Bronchial epithelial cell (primary cell): ENCODE measurements around the gene MXI1. TPM values are rescaled to one million over a fixed set of nuclear protein-coding genes. Genes with fewer than 3 reads are reported as not detected.
A peak's percentile ranks its signal among the peaks of the same experiment; 100 is the strongest.

Experiments used
- DNase-seq: peaks from one replicate; pipeline ENCODE4 v3.0.0-alpha.2; 2010; ENCODE audit warnings: low read depth
- FAIRE-seq: peaks from 2 replicates; lab custom pipeline; 2011; peaks lifted over from hg19 to GRCh38; lab: Jason Lieb, UNC
- H3K27me3 ChIP-seq: 2 replicates; pipeline ENCODE4 v1.5.1; 2011; ENCODE audit warnings: low read length; ENCODE audit not compliant: control insufficient read depth, insufficient read depth
- H3K36me3 ChIP-seq: 2 replicates; pipeline ENCODE4 v1.5.1; 2011; ENCODE audit warnings: low read length; ENCODE audit not compliant: control insufficient read depth, insufficient read depth
- H3K4me3 ChIP-seq: 2 replicates; pipeline ENCODE4 v1.5.1; 2011; ENCODE audit warnings: mild to moderate bottlenecking, low read depth, low read length, control low read depth
- CTCF ChIP-seq: IDR thresholded peaks from 2 replicates; pipeline ENCODE4 v1.5.1; 2011; ENCODE audit warnings: mild to moderate bottlenecking, moderate library complexity, low read length, control low read depth, inconsistent platforms; ENCODE audit not compliant: insufficient read depth, severe bottlenecking
- total RNA-seq: library from RNA; depleted of rRNA; stranded (reverse); fragments of >200 nt; gene quantifications from 2 replicates; pipeline ENCODE4 v1.2.1, GENCODE V29; 2014

The MXI1 gene
- total RNA-seq, 1 donor from 2014 or later = 48.7 TPM

GRCh38 chr10:110174816-110175215 is 32.6 kb upstream of the MXI1 start:
- no peak for FAIRE-seq
- no peak for TF ChIP-seq CTCF
- no peak for DNase-seq

DNA sequence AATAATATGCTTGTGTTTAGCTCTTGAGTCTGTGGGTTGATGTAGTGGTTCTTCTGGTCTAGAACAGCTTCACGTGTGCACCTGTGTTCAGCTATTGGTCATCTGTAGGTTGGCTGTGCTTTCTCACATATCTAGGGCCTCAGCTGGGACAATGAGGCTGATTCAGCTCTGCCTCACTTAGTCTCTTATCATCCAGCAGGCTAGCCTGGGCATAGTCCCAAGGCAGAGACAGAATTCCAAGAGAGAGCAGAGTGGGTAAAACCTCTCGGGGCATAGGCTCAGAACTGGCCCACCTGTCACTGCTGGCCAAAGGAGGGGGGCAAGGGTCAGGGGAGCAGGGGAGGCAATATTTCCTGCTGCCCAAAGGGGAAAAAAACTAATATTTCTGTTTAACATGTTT is 32.0 kb upstream of the MXI1 start:
- peak; percentile 91 for DNase-seq
- H3K4me3 ChIP-seq = no peak overlapping the region
- FAIRE-seq = no peak
- no peaks in the 10 kb centered on the region for H3K27me3 ChIP-seq
- no peak for TF ChIP-seq CTCF
- no peaks in the 10 kb centered on the region for H3K36me3 ChIP-seq

More at GRCh38 chr10:110174816-110175215, 32.6 kb upstream of the MXI1 start:
- no peak overlapping the region for H3K4me3 ChIP-seq
- H3K36me3 ChIP-seq = no peaks in the 10 kb centered on the region
- peaks cover under 1% of the 10 kb centered on the region for H3K27me3 ChIP-seq

DNA sequence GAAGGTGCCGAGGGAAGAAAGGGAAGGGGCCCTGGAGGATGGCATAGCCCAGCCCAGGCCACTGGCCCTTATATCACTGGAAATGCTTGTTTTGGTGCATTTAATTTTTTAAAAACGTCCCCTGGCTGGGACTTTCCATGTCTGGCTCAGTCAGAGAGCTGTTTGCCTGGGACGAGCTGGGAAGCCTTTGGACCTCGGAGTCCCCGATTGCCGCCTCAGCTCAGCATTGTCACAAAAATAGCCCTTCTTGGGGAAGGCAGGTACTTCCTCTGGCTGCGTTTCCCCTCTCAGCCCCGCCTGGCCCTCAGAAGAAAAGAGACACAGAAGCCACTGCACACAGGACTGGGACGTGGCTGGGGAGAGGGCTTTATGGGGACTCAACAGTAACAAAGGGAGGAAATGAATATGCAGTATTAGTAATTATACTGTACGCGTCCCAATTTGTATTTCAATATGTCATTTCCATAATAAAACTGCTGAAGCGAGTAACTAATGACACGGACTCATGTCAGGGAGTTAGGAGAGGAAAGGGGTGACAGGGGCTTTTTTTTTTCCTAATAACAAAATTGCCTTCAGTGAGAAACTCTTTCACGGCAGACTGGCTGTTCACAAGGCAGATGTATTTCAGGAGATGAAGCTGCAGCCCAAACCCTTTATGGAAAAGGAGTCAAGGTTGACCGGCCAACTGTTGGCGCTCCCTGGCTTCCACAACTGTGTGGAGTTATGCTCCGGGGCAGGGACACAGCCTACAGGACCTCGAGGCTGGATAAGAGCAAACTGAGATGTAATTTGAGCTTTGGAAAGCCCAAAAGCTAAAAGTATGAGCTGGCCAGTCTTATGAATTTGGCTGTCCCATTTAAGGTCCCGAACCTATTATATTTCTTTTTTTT is 31.0 kb upstream of the MXI1 start:
- H3K27me3 ChIP-seq = no peaks in the 10 kb centered on the region
- no peak overlapping the region for H3K4me3 ChIP-seq
- no peak for TF ChIP-seq CTCF
- no peak for DNase-seq
- FAIRE-seq = no peak
- no peaks in the 10 kb centered on the region for H3K36me3 ChIP-seq

- no peaks in the 10 kb centered on the region for H3K27me3 ChIP-seq
- no peak overlapping the region for H3K4me3 ChIP-seq
- no peaks in the 10 kb centered on the region for H3K36me3 ChIP-seq
- no peak for FAIRE-seq
- TF ChIP-seq CTCF = no peak
- no peak for DNase-seq
Measured at GRCh38 chr10:110179220-110179619, 28.2 kb upstream of the MXI1 start.

DNA sequence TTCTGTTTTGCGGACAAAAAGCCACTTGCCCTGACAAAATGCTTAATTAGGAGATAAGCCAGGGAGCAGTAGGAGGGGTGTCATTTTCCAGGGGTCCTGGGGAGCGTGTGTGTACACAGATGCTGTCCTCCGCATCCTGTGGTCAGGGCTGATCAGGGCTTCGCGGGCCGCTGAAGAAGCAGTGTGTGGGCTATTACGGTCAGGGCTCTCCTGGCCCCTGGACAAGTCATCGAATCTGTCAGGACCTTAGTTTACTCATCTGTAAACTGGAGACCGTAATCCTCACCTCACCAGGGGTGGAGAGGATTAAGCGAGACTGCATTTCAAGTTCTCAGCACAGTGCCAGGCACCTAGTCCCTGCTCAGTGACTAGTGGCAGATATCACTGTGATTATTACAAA is 26.0 kb upstream of the MXI1 start:
- Histone ChIP-seq H3K36me3 (no peaks in the 10 kb centered on the region), H3K27me3 (no peaks in the 10 kb centered on the region), H3K4me3 (no peak overlapping the region)
- FAIRE-seq (no peak), DNase-seq (no peak)
- no peak for TF ChIP-seq CTCF
